Fibroblast of mammary gland (primary cell): ENCODE measurements around the gene MAP2K4.
"Not testable (repeated sequence)": the region's sequence is repeated elsewhere in the genome, so short reads cannot be mapped to it uniquely, and the experiment has no call there.

ENCODE experiments used
- DNase-seq: peaks from one replicate; pipeline ENCODE4 v3.0.0-alpha.2; 2010; ENCODE audit warnings: low read depth
- H3K4me3 ChIP-seq: 2 replicates; pipeline ENCODE4 v1.5.1; 2011; ENCODE audit warnings: low read depth, mild to moderate bottlenecking, low read length, moderate library complexity; ENCODE audit not compliant: control insufficient read depth
- TF ChIP-seq, protein P1 (sequence below): conservative IDR thresholded peaks from 2 replicates; pipeline ENCODE4 v1.5.1; 2011; ENCODE audit warnings: low read depth, low read length, inconsistent platforms; ENCODE audit not compliant: control insufficient read depth, insufficient read depth

MAP2K4 gene

DNA sequence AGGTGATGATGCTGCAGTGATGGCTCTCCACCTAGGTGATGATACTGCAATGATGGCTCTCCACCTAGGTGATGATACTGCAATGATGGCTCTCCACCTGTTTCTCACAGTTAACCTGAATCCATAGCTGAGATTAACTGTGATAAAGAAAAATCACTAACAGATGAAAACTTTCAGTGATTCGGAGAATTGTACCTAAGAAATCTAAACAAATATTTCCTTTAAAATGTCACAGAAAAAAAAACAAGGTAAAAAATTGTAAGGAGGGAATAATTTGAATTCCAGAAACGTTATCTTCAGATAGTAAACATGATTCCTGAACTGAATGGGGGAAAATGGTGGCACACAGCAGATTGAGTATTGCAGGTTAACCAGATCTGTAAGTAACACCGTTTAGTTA lies 113.4 kb downstream of the MAP2K4 start:
- DNase-seq = no peak
- no peak overlapping the region for H3K4me3 ChIP-seq
- TF ChIP-seq, protein P1, sequence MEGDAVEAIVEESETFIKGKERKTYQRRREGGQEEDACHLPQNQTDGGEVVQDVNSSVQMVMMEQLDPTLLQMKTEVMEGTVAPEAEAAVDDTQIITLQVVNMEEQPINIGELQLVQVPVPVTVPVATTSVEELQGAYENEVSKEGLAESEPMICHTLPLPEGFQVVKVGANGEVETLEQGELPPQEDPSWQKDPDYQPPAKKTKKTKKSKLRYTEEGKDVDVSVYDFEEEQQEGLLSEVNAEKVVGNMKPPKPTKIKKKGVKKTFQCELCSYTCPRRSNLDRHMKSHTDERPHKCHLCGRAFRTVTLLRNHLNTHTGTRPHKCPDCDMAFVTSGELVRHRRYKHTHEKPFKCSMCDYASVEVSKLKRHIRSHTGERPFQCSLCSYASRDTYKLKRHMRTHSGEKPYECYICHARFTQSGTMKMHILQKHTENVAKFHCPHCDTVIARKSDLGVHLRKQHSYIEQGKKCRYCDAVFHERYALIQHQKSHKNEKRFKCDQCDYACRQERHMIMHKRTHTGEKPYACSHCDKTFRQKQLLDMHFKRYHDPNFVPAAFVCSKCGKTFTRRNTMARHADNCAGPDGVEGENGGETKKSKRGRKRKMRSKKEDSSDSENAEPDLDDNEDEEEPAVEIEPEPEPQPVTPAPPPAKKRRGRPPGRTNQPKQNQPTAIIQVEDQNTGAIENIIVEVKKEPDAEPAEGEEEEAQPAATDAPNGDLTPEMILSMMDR = no peak

DNA sequence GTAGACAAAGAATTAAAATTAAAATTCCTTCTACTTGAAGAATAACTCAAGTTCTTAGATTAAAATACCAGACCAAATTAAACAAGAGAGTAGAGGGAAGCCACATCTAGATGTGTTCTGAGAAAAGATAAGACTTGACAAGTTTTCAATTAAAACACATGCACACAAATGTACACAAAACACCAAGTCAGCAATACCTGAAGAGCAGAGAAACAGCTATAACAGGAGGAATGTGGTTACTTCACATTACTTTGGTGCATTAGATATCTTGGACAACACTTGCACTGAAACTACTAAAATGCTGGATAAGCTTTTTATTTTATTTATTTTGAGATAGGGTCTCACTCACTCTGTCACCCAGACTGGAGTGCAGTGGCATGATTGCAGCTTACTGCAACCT lies 113.9 kb downstream of the MAP2K4 start:
- no peak for DNase-seq
- no peak overlapping the region for H3K4me3 ChIP-seq
- TF ChIP-seq, protein P1 = no peak

DNA sequence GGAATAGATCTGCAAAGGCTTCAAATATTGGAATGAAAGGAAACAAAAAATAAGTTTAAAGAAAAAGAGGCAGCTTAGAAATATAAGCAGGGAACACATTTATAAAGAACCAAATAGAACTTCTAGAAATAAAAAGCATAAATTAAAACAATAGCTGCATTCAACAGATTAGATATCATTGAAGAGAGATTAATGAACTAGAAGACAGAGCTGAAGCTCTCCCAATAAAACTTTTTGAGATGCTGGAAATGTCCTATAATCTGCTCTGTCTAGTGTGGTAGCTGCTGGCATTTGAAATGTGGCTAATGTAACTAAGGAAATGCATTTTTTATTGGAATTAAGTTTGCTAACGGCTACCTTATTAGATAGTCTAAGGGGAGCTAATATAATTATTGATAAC lies 115.6 kb downstream of the MAP2K4 start:
- DNase-seq = no peak

DNA sequence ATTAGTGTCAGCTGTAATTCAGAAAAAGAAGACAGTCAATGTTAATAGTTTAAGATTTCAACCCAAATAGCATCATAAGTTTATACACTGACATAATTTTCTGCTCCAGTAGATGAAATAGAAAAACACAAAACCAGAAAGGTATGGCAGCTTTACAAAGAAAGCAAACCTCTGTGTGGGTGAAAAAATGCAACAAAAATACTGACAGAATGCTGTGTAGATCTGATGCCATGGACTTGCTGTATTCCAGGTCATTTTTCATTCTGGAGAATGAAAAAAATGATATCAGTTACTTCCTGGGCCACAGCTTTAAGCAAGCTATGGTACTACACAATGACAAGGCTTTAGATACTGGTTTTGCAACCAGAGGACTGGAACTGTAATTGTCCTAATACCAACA lies 116.0 kb downstream of the MAP2K4 start:
- TF ChIP-seq, protein P1 = no peak
- no peak for DNase-seq

More for the DNA sequence above, 115.6 kb downstream of the MAP2K4 start:
- no peak overlapping the region for H3K4me3 ChIP-seq
- TF ChIP-seq, protein P1 = no peak

DNA sequence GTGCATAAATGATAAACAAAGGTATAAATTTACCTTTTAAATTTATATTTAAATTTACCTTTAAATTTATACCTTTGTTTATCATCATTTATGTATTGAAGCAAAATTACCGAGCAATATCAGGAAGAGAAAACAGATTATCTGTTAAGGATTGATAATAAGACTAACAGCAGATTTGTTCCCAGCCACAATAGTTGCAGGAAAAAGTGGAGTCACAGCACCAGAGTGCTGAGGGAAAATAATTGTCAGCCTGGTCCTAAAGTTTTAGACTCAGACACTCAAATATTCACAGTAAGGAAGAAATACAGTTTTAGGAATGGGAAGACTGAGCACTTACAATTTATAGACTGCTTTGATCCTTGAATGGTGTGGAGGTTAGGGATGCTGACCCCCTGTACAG lies 117.2 kb downstream of the MAP2K4 start:
- TF ChIP-seq, protein P1 = no peak
- DNase-seq = no peak

More for the DNA sequence above, 116.0 kb downstream of the MAP2K4 start:
- no peak overlapping the region for H3K4me3 ChIP-seq

DNA sequence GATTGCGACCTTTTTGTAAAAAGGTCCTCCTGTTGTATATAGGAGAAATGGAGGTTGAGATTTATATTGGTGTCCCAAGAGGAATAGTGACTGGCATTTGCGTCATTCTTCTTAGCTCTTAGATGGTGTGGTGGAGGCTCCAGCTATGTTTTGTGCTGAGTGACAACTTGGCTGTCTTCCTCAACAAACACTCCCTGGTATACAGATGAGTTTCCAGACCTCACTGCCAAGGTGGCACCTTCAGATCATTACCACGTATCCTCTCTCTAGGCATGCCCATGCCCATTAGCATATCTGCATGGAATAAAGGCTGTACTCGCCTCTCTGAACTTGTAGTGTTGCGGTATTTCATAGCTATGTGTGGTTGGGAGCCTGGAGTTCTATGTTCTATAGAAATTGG lies 120.0 kb downstream of the MAP2K4 start:
- TF ChIP-seq, protein P1 = no peak
- H3K4me3 ChIP-seq = no peak overlapping the region
- no peak for DNase-seq

More for the DNA sequence above, 117.2 kb downstream of the MAP2K4 start:
- no peak overlapping the region for H3K4me3 ChIP-seq

DNA sequence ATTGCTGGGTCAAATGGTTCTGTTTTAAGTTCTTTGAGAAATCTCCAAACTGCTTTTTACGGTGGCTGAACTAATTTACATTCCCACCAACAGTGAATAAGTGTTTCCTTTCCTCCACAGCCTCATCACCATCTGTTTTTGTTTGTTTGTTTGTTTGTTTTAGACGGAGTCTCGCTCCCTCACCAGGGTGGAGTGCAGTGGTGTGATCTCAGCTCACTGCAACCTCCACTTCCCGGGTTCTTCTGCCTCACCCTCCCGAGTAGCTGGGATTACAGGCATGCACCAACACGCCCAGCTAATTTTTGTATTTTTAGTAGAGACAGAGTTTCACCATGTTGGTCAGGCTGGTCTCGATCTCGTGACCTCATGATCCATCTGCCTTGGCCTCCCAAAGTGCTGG lies 141.5 kb downstream of the MAP2K4 start:
- not testable (repeated sequence) for DNase-seq

More for the DNA sequence above, 141.5 kb downstream of the MAP2K4 start:
- not testable (repeated sequence) for H3K4me3 ChIP-seq
